HAP-1 (cell line): ENCODE measurements around the gene PCBP3.
A peak's percentile ranks its signal among the peaks of the same experiment; 100 is the strongest.
"Not testable (repeated sequence)": the region's sequence is repeated elsewhere in the genome, so short reads cannot be mapped to it uniquely, and the experiment has no call there.

Experiments used
- DNase-seq, 2 experiments: peaks; one replicate each; pipeline ENCODE4 v3.0.0-alpha.2; 2016 to 2020; ENCODE audit warnings: low spot score in 2 of 2
- H3K27me3 ChIP-seq: fragments of 250-450 bp; sonication (Bioruptor Pico); 2 replicates; pipeline ENCODE4 v1.5.1; 2020; ENCODE audit warnings: low read depth, mild to moderate bottlenecking, moderate library complexity
- H3K36me3 ChIP-seq: fragments of 250-450 bp; sonication (Bioruptor Pico); replicated peaks from 2 replicates; pipeline ENCODE4 v1.5.1; 2020; ENCODE audit warnings: mild to moderate bottlenecking
- H3K4me1 ChIP-seq: fragments of 250-450 bp; sonication (Bioruptor Pico); 2 replicates; pipeline ENCODE4 v1.5.1; 2020; ENCODE audit warnings: mild to moderate bottlenecking
- H3K4me3 ChIP-seq: fragments of 250-450 bp; sonication (Bioruptor Pico); 2 replicates; pipeline ENCODE4 v1.5.1; 2020; ENCODE audit warnings: mild to moderate bottlenecking, moderate library complexity
- H3K9me3 ChIP-seq: fragments of 250-450 bp; sonication (Bioruptor Pico); 2 replicates; pipeline ENCODE4 v1.5.1; 2020; ENCODE audit warnings: mild to moderate bottlenecking, moderate library complexity
- in situ Hi-C: fragments of 300-500 bp; cut with MboI; formaldehyde crosslinking; loops from 3 replicates; pipeline ENCODE4 v1.14.3; 2020; ENCODE audit warnings: low sequenced_read_pairs, inconsistent platforms, mixed read lengths

PCBP3 gene

DNA sequence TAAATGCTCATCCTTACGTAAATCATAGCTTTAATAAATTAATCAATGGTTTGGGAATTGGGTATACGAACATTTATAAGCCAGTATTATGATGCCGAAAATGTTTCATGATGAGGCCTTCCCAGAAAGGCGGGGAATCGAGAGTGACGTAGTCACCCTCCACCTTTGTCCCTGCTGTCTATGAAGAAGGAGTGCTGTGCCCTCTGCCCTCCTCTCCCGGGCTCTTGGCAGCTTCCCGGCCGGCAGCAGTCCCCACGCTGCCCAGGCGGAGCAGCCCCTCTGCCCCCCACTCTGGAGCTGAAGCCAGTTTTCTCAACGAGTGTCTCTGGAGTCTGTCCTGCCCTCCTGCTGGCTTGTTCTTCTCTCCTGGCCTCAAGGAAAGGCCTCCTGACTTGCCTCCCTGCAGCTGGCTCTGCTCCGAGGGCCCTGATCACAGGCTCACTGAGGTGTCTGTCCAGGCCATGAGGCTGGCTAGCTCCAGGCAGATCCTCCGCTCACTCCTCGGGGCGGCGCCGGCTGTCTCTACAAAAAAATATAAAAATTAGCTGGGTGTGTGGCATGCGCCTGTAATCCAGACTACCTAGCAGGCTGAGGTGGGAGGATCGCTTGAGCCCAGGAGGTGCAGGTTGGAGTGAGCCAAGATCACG lies 187.3 kb downstream of the PCBP3 start:
- no peaks in the 10 kb centered on the region for H3K27me3 ChIP-seq
- H3K4me1 ChIP-seq: peaks cover 3% of the 10 kb centered on the region; the same call in 1 of the 2 replicates
- in situ Hi-C loops: no loop called here
- no peak for DNase-seq
- H3K4me3 ChIP-seq: no peak overlapping the region
- no peaks in the 10 kb centered on the region for H3K36me3 ChIP-seq
- no peaks in the 10 kb centered on the region for H3K9me3 ChIP-seq

- peak; percentile 76 to 85 for DNase-seq
- in situ Hi-C loops: no loop called here
- Histone ChIP-seq H3K4me3 (no peak overlapping the region), H3K36me3 (no peaks in the 10 kb centered on the region), H3K27me3 (no peaks in the 10 kb centered on the region), H3K9me3 (no peaks in the 10 kb centered on the region), H3K4me1 (peaks cover 3% of the 10 kb centered on the region; the same call in 1 of the 2 replicates)
Observed at GRCh38 chr21:45831991-45832740, 188.6 kb downstream of the PCBP3 start.

DNA sequence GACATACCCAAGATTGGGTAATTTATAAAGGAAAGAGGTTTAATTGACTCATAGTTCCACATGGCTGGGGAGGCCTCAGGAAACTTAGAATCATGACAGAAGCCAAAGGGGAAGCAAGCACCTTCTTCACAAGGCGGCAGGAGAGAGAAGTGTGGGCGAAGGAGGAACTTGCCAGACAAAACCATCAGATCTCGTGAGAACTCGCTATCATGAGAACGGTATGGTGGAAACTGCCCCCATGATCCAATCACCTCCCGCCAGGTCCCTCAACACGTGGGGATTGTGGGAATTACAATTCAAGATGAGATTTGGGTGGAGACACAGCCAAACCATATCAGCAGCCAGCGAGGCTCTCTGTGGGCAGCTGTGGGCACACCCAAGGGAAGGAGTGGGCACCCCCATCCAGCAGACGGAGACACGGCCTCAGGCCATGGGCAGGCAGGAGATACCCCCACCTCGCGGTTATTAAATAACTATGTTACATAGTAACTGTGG lies 189.3 kb downstream of the PCBP3 start:
- H3K9me3 ChIP-seq, H3K36me3 ChIP-seq, H3K4me3 ChIP-seq, H3K4me1 ChIP-seq, in situ Hi-C loops, DNase-seq, H3K27me3 ChIP-seq: not testable (repeated sequence)

- no peaks in the 10 kb centered on the region for H3K27me3 ChIP-seq
- DNase-seq: no peak
- no peaks in the 10 kb centered on the region for H3K9me3 ChIP-seq
- no peaks in the 10 kb centered on the region for H3K36me3 ChIP-seq
- in situ Hi-C loops: no loop called here
- no peak overlapping the region for H3K4me3 ChIP-seq
- peaks cover 3% of the 10 kb centered on the region; the same call in 1 of the 2 replicates for H3K4me1 ChIP-seq
Observed at GRCh38 chr21:45833414-45833813, 189.9 kb downstream of the PCBP3 start.

GRCh38 chr21:45834026-45834715 lies 190.6 kb downstream of the PCBP3 start:
- in situ Hi-C loops: no loop called here

DNA sequence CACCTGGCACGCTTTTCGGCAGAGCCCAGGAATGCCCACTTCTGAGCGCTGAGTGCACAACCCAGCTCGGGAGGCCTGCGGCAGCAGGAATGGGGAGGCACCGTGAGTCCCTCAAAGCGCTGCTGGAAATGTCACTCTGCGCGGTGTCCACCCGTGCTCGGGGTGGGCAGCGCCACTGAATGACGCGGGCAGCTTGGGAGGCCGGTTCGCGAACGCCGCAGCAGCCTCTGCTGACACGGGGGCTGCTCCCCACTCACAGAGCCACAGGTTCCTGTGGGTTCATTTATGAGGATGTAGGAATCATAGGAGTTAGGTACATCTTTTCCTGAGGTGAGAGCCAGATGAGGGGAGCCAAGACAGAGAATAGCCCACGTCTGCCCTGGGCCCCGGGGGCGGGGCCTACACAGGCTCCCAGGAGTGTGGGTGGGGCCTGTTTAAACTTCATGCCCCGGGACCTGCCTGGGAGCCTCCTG lies 191.3 kb downstream of the PCBP3 start:
- Histone ChIP-seq H3K36me3 (no peaks in the 10 kb centered on the region), H3K4me3 (no peak overlapping the region), H3K27me3 (no peaks in the 10 kb centered on the region), H3K4me1 (peaks cover 13% of the 10 kb centered on the region), H3K9me3 (no peaks in the 10 kb centered on the region)
- in situ Hi-C loops: no loop called here
- DNase-seq: no peak

More at GRCh38 chr21:45834026-45834715, 190.6 kb downstream of the PCBP3 start:
- H3K4me3 ChIP-seq: no peak overlapping the region
- H3K4me1 ChIP-seq: peaks cover 10% of the 10 kb centered on the region
- no peaks in the 10 kb centered on the region for H3K27me3 ChIP-seq
- H3K9me3 ChIP-seq: no peaks in the 10 kb centered on the region
- DNase-seq: no peak
- H3K36me3 ChIP-seq: no peaks in the 10 kb centered on the region

GRCh38 chr21:45835301-45836267 lies 192.1 kb downstream of the PCBP3 start:
- in situ Hi-C loops: no loop called here
- DNase-seq: no peak
- H3K9me3 ChIP-seq: no peaks in the 10 kb centered on the region; the same call in 1 of the 2 replicates
- no peaks in the 10 kb centered on the region for H3K27me3 ChIP-seq
- H3K4me1 ChIP-seq: peaks cover 13% of the 10 kb centered on the region
- H3K4me3 ChIP-seq: no peak overlapping the region
- H3K36me3 ChIP-seq: no peaks in the 10 kb centered on the region

GRCh38 chr21:45836268-45836655 lies 192.7 kb downstream of the PCBP3 start:
- in situ Hi-C loops: no loop called here
- no peaks in the 10 kb centered on the region for H3K36me3 ChIP-seq
- H3K4me1 ChIP-seq: peaks cover 13% of the 10 kb centered on the region
- H3K4me3 ChIP-seq: no peak overlapping the region
- no peak for DNase-seq
- peaks cover 4% of the 10 kb centered on the region; the same call in 1 of the 2 replicates for H3K9me3 ChIP-seq
- H3K27me3 ChIP-seq: no peaks in the 10 kb centered on the region

DNA sequence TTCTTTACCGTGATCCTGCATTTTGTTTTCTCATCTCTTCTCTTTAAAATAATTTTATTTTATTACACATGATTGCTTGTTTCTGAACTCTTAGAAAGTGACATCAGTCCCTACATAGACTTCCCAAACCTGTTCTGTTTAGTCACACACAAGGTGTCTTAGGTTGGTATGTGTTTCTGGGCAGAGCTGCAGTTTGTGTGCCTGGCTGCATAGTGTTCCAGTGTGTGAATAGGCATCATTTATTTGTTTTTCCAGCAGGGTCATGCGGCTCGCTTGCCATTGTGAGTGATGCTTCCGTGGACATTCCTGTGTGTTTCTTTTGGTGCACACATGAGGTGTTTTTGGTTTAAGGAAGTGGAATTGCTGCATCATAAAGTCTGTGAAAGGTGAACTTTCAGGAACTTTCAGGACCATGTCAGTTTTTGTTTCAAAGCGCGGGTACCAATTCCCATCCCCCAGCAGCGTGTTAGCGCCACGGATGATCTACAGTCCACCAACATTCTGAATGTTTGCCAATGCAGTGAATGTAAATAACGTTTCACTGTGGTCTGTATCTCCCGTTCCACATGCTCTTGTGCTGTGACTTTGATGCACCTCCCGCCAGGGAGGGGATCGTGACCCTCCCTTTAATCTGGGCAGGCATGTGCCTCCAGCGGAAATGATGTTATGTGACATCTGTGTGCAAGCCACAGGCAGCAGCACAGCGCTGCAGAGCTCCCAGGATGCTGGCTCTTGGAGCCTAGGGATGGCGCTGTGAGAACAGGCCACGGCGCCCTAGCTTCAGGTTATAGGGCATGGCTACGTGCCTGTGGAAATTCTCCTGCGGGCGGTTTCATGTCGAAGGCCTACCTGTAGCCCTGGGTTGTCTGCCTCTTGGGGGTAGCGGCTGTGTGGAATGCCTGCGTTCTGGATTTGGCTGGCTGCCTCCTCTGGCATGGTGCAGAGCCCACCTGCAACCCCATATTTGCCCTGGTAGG lies 193.5 kb downstream of the PCBP3 start:
- no peaks in the 10 kb centered on the region for H3K36me3 ChIP-seq
- in situ Hi-C loops: no loop called here

GRCh38 chr21:45837936-45838335 lies 194.4 kb downstream of the PCBP3 start:
- in situ Hi-C loops: no loop called here
- H3K36me3 ChIP-seq: no peaks in the 10 kb centered on the region
- H3K4me1 ChIP-seq: peaks cover 10% of the 10 kb centered on the region
- H3K9me3 ChIP-seq: peaks cover 4% of the 10 kb centered on the region; the same call in 1 of the 2 replicates
- no peak overlapping the region for H3K4me3 ChIP-seq
- H3K27me3 ChIP-seq: no peaks in the 10 kb centered on the region
- DNase-seq: no peak

More for the DNA sequence above, 193.5 kb downstream of the PCBP3 start:
- H3K4me1 ChIP-seq: peaks cover 10% of the 10 kb centered on the region
- DNase-seq: no peak
- H3K9me3 ChIP-seq: peaks cover 4% of the 10 kb centered on the region; the same call in 1 of the 2 replicates
- no peaks in the 10 kb centered on the region for H3K27me3 ChIP-seq
- H3K4me3 ChIP-seq: no peak overlapping the region

DNA sequence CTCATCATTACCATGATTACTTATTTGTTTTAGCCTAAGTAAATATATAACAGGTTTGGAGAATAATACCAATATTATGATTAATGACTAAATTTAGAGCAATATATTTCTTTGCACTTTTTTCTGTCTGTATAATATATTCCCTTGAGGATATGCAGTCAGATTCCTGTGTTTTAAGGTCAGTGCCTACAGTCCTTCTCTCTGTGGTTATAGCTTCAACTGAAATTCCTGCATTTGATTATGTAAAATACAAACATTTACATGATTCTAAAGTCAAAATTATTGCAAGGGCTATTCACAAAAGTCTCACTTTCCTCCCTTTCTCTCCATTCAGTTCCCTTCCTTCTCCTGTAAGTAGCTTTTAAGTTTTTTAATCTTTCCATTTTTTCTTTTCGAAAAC lies 195.1 kb downstream of the PCBP3 start:
- in situ Hi-C loops: no loop called here
- H3K27me3 ChIP-seq: no peaks in the 10 kb centered on the region; the same call in 1 of the 2 replicates
- peak in 1 of 2 experiments; percentile 28 for DNase-seq
- H3K4me1 ChIP-seq: peaks cover 10% of the 10 kb centered on the region
- H3K4me3 ChIP-seq: no peak overlapping the region
- no peaks in the 10 kb centered on the region for H3K36me3 ChIP-seq
- H3K9me3 ChIP-seq: peaks cover 4% of the 10 kb centered on the region; the same call in 1 of the 2 replicates

DNA sequence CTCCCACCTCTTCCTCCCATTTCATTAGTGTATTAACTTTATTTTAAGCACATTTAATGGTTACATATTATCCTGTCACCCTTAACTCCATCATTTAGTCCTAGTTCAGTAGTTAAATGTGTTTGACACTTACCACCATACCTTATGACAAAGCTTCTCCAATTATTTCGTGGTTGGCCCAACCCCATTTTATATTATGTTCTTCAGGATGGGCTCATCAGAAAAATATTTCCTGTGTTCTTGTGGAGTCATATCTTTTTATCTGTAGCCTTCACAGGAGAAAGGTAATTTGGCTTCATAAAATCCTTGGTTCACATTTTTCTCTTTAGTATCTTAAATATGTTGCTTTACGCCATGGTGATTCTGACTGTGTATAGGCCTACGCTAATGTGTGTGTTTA lies 195.7 kb downstream of the PCBP3 start:
- DNase-seq: no peak
- Histone ChIP-seq H3K27me3 (no peaks in the 10 kb centered on the region; the same call in 1 of the 2 replicates), H3K4me1 (peaks cover 10% of the 10 kb centered on the region), H3K9me3 (peaks cover 4% of the 10 kb centered on the region; the same call in 1 of the 2 replicates), H3K4me3 (no peak overlapping the region), H3K36me3 (no peaks in the 10 kb centered on the region)
- in situ Hi-C loops: no loop called here
